HG03175 (cell line): ENCODE data around the gene SMG1.
"Not testable (repeated sequence)": the region's sequence is repeated elsewhere in the genome, so short reads cannot be mapped to it uniquely, and the experiment has no call there.

ENCODE experiments used
- ATAC-seq: cut with Tn5 transposase; IDR thresholded peaks from one replicate; pipeline ENCODE4 v1.9.1; 2021; ENCODE audit warnings: mild to moderate bottlenecking, moderate library complexity; ENCODE audit not compliant: unreplicated experiment

Gene SMG1

GRCh38 chr16:18801145-18801972, 124.8 kb downstream of the SMG1 start, which contains the start of gene ARL6IP1:
ARL6IP1 (minus strand) TSS chr16:18801549; CDS start chr16:18801466, 83 bp downstream.
- ATAC-seq: peak; percentile 94

- ATAC-seq: no peak
Measured at GRCh38 chr16:18800775-18801144, 125.4 kb downstream of the SMG1 start.

GRCh38 chr16:18800293-18800692, 125.9 kb downstream of the SMG1 start:
- no peak for ATAC-seq

DNA sequence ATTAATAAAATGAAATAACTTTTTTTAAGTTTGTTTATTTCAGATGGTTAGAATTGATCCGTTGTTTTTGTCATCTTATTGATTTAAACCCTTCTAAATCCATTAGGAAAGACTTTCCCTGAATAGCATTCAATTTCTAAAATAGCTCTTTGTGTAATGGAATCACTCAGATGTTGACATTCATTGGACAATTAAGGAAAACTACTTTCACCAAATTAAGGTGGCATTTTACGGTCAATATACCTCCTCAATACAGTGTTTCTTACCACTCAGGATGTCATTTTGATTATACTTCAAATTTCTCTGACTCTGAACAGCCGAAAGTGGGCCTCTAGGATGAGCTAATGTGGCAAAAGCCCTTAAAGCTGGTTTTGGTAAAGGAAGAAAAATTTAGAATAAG, 126.7 kb downstream of the SMG1 start:
- ATAC-seq: no peak

- ATAC-seq: no peak
Measured at GRCh38 chr16:18797746-18798145, 128.5 kb downstream of the SMG1 start.

GRCh38 chr16:18796377-18796776, 129.8 kb downstream of the SMG1 start:
- ATAC-seq: no peak

- no peak for ATAC-seq
Measured at GRCh38 chr16:18792836-18793433, 133.3 kb downstream of the SMG1 start.

- peak; percentile 89 for ATAC-seq
Measured at GRCh38 chr16:18789850-18790706, 136.1 kb downstream of the SMG1 start, which contains the start of gene RPS15A. RPS15A (minus strand) TSS chr16:18790334; CDS start chr16:18789113, 1,221 bp downstream.

DNA sequence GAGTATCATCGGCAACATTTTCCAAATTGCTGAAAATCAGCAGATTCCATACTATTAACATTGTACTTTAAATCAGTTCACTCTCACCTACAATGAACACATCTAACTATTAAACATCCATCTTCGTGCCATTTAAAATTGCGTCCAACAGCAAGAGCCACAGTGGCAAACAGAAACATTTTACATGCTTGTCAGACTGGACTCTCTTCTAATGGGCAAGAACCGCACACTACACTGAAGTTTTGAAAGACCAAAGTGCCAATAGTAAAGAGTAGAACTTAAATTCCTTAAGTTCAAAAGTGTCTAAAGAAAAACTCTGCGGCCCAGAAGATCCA, 136.7 kb downstream of the SMG1 start:
- ATAC-seq: no peak

GRCh38 chr16:18788828-18789514, 137.2 kb downstream of the SMG1 start:
- ATAC-seq: no peak

- no peak for ATAC-seq
Measured at GRCh38 chr16:18784917-18785623, 141.1 kb downstream of the SMG1 start.

DNA sequence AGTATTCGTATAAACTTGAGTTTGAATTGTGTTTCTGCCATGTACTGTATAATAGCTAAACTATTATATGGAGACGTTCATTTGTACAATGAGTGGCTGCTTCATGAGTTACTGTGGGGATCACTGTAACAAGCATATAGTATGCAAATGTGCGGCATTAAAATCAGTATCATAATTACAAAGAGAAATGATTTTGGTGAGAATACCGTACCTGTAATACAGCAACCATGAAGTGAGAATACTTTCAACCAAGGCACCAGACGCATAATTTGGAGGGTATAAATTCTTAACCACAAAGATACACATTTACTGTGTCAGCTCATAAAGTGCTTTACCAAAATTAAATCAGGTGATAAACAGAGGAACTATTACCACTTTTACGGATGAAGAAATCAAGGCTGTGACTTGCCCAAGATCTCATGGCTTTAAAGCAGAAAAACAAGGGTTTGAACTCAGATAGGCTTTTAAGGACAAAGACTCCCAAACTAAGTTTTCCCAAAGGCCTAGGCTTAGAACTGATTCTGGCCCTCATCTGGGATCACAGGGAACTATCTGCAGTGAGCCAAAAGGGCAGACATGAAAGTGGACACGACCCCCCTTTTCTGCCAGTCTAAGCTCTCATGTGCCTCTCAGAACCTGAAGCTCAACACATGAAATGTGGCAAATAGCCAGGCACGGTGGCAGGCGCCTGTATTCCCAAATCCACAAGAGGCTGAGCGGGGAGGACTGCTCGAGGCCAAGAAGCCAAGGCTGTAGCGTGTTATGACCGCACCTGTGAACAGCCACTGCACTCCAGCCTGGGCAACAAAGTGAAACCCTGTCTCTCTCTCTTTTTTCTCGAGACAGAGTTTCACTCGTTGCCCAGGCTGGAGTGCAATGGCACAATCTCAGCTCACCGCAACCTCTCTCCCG, 142.5 kb downstream of the SMG1 start:
- ATAC-seq: no peak

DNA sequence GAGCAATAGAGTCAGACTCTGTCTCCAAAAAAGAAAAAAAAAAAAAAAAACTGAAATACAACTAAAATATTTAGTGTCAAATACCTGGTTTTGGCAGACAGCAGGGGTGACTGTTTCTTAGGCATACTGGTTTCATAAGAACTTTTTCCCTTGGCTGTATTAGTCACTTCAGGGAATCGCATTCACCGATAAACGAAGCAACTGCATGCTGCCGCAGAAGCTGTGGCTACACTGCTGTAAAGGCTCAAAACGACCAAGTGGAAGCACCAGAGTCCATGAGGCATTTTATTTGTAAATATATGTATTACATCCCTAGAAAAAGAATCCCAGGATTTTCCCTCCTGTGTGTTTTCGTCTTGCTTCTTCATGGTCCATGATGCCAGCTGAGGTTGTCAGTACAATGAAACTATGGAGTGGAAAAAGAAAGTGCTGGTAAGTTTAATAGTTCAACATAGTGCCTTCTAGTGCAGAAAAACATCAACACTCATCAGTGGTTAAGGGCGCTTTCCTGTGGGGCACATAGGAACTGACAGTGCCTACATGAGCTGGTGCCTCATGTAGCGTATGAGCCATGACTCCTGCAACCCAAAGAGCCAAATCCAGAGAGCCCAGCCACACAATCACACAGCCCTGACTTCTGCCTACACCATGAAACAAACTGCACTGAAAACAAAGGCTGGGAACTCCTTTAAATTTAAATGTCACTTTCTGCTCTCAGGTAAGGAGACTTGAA, 143.3 kb downstream of the SMG1 start:
- ATAC-seq: no peak

- not testable (repeated sequence) for ATAC-seq
Measured at GRCh38 chr16:18781232-18781631, 145.0 kb downstream of the SMG1 start.

GRCh38 chr16:18780460-18781026, 145.7 kb downstream of the SMG1 start:
- not testable (repeated sequence) for ATAC-seq

DNA sequence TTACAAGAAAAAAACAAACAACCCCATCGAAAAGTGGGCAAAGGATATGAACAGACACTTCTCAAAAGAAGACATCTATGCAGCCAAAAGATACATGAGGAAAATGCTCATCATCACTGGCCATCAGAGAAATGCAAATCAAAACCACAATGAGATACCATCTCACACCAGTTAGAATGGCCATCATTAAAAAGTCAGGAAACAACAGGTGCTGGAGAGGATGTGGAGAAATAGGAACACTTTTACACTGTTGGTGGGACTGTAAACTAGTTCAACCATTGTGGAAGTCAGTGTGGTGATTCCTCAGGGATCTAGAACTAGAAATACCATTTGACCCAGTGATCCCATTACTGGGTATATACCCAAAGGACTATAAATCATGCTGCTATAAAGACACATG, 148.5 kb downstream of the SMG1 start:
- ATAC-seq: not testable (repeated sequence)

- not testable (repeated sequence) for ATAC-seq
Measured at GRCh38 chr16:18776334-18776733, 149.9 kb downstream of the SMG1 start.

GRCh38 chr16:18774651-18775050, 151.6 kb downstream of the SMG1 start:
- ATAC-seq: not testable (repeated sequence)
